Caco-2 (cell line): ENCODE data around the gene KSR2. TPM values are rescaled to one million over a fixed set of nuclear protein-coding genes. Genes with fewer than 3 reads are reported as not detected.

Experiments
- Bru-seq: library from RNA; stranded (reverse); fragments of 400-500 nt; gene quantifications from one replicate; lab custom pipeline; 2021; lab: Mats Ljungman, UMichigan
- BruChase-seq, 2 experiments: library from RNA; stranded (reverse); fragments of 400-500 nt; gene quantifications; one replicate each; lab custom pipeline; 2021; lab: Mats Ljungman, UMichigan
- BruUV-seq: library from RNA; stranded (reverse); fragments of 400-500 nt; replicated peaks from 2 replicates; lab custom pipeline; 2021; lab: Mats Ljungman, UMichigan
- CTCF ChIA-PET: fragments of 300-600 bp; sonication (Branson Sonifier 250); formaldehyde crosslinking; loops from one replicate; lab custom pipeline; 2022; ENCODE audit warnings: antibody characterized with exemption; lab: Charles Lee
- POLR2A ChIA-PET: fragments of 300-600 bp; sonication (Branson Sonifier 250); formaldehyde crosslinking; loops from one replicate; lab custom pipeline; 2022; ENCODE audit warnings: antibody characterized with exemption; lab: Charles Lee
- DNase-seq, 2 experiments: peaks; one replicate each; pipeline versions ENCODE4 v3.0.0 to v3.0.0-alpha.2; 2020 to 2022
- H3K27me3 ChIP-seq: replicated peaks from 2 replicates; pipeline ENCODE4 v1.6.0; 2011; ENCODE audit warnings: low read length; ENCODE audit not compliant: control insufficient read depth, insufficient read depth
- H3K36me3 ChIP-seq: 2 replicates; pipeline ENCODE4 v1.5.1; 2011; ENCODE audit warnings: low read length; ENCODE audit not compliant: control insufficient read depth, insufficient read depth
- H3K4me1 ChIP-seq: fragments of 250-450 bp; sonication (Bioruptor Pico); 2 replicates; pipeline ENCODE4 v1.5.1; 2020; ENCODE audit warnings: mild to moderate bottlenecking
- H3K4me3 ChIP-seq: 2 replicates; pipeline ENCODE4 v1.5.1; 2011; ENCODE audit warnings: low read depth, mild to moderate bottlenecking, control low read depth, low read length
- H3K9me3 ChIP-seq: fragments of 250-450 bp; sonication (Bioruptor Pico); 2 replicates; pipeline ENCODE4 v1.5.1; 2020; ENCODE audit warnings: mild to moderate bottlenecking, moderate library complexity
- H3K27ac Mint-ChIP-seq: one replicate; pipeline ENCODE4 v1.8.0; 2022; ENCODE audit warnings: mixed read lengths; ENCODE audit not compliant: unreplicated experiment
- H3K27me3 Mint-ChIP-seq: one replicate; pipeline ENCODE4 v1.8.0; 2022; ENCODE audit warnings: mixed read lengths; ENCODE audit not compliant: insufficient read depth, unreplicated experiment
- H3K36me3 Mint-ChIP-seq: one replicate; pipeline ENCODE4 v1.8.0; 2022; ENCODE audit warnings: mild to moderate bottlenecking, mixed read lengths; ENCODE audit not compliant: insufficient read depth, unreplicated experiment
- H3K4me1 Mint-ChIP-seq: one replicate; pipeline ENCODE4 v1.8.0; 2022; ENCODE audit warnings: low read depth, mixed read lengths; ENCODE audit not compliant: unreplicated experiment
- H3K4me3 Mint-ChIP-seq: one replicate; pipeline ENCODE4 v1.8.0; 2022; ENCODE audit warnings: mild to moderate bottlenecking, moderate library complexity, mixed read lengths; ENCODE audit not compliant: unreplicated experiment
- H3K9me3 Mint-ChIP-seq: one replicate; pipeline ENCODE4 v1.8.0; 2022; ENCODE audit warnings: mixed read lengths; ENCODE audit not compliant: unreplicated experiment
- intact Hi-C: fragments of 100-400 bp; cut with micrococcal nuclease; formaldehyde crosslinking; loops from one replicate; pipeline ENCODE4 v1.10.0; 2022; ENCODE audit not compliant: unreplicated experiment
- long read RNA-seq: library from polyadenylated mRNA; stranded (forward); transcript quantifications from one replicate; pipeline ENCODE4 v2.0.0, GENCODE V29; 2022
- total RNA-seq: library from RNA; stranded (reverse); gene quantifications from 2 replicates; pipeline ENCODE4 v1.2.3, GENCODE V29; 2022
- TF ChIP-seq, protein P1 (sequence below), 2 experiments: fragments of 200-600 bp in 1 of 2; IDR thresholded peaks; 1 replicate in 1 of 2; 2 replicates in 1 of 2; pipeline versions ENCODE4 v1.5.1 to v1.8.0; 2011 to 2022; ENCODE audit warnings: antibody characterized with exemption in 1 of 2, control low read depth in 1 of 2, inconsistent platforms in 1 of 2, low read depth in 1 of 2, low read length in 1 of 2, mild to moderate bottlenecking in 1 of 2, moderate library complexity in 1 of 2; ENCODE audit not compliant: insufficient read depth in 1 of 2, severe bottlenecking in 1 of 2, unreplicated experiment in 1 of 2

KSR2 gene
- total RNA-seq (0.42 and 0.66 TPM in 2 replicates), Bru-seq, nascent RNA (percentile 28 among the genes with signal in this experiment), BruChase-seq, experiment 1, labeled RNA remaining after a 2-hour chase (percentile 27 among the genes with signal in this experiment), BruChase-seq, experiment 2, labeled RNA remaining after a 6-hour chase (percentile 27 among the genes with signal in this experiment)
- long read RNA-seq, partial matches to known transcripts: 1 of 1 reads
- long read RNA-seq, other reads (novel, unspliced or antisense): 0 of 1 reads

DNA sequence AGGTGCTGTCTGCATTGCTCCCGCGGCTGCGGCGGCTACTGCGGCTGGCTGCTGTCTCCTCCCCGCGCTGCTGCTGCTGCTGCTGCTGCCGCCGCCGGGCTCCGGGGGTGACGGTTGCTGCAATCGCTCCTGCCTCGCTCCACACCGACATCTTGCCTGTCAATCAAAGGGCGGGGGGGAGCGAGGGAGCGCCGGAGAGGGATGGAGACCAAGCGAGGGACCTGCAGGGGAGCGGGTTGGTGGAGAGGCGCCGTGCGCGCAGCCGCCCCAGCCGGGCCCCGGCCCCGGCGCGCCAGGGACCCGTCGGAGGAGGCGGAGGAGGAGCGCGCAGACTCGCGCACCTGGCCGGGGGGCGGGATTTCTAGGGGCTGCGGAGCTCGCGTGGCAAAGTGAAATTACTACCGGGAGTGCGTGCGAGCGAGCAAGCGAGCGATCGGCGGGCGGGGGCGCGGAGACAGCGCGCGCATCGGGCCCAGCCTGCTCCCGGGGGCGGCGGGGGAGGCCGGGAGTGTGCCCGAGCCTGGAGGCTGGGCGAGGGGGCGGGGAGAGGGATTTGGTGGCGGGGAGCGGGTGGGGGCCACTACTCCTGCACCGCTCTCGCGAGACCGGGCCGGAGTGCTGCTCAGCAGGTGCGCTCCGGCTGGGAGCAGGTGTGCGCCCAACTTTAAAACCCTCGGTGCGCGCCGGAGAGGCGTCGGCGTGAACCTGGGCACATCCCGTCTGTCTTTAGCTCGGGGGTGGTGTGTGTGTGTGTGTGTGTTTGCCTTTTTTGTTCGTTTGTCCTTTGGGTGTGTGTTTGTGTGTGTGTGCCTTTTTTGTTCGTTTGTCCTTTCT lies at the start of gene KSR2:
TSS of gene KSR2 (minus strand) at position 165 of the 834 bp plus-strand sequence. CDS start 735 bp downstream, outside the sequence.
- TF ChIP-seq, protein P1, sequence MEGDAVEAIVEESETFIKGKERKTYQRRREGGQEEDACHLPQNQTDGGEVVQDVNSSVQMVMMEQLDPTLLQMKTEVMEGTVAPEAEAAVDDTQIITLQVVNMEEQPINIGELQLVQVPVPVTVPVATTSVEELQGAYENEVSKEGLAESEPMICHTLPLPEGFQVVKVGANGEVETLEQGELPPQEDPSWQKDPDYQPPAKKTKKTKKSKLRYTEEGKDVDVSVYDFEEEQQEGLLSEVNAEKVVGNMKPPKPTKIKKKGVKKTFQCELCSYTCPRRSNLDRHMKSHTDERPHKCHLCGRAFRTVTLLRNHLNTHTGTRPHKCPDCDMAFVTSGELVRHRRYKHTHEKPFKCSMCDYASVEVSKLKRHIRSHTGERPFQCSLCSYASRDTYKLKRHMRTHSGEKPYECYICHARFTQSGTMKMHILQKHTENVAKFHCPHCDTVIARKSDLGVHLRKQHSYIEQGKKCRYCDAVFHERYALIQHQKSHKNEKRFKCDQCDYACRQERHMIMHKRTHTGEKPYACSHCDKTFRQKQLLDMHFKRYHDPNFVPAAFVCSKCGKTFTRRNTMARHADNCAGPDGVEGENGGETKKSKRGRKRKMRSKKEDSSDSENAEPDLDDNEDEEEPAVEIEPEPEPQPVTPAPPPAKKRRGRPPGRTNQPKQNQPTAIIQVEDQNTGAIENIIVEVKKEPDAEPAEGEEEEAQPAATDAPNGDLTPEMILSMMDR (IDR thresholded peaks at IDR 0.05; ENCODE audit: insufficient read depth in 1 of 2, low read depth in 1 of 2, low read length in 1 of 2, severe bottlenecking in 1 of 2, unreplicated experiment in 1 of 2): no peak
- intact Hi-C loops: loop anchor here (5.0 kb wide), 1 partner anchor 48 kb away; the partner anchor contains the start of gene RFC5

GRCh38 chr12:118017926-118018325 lies 49.1 kb upstream of the KSR2 start:
- peaks cover 64% of the 10 kb centered on the region for H3K36me3 Mint-ChIP-seq
- TF ChIP-seq, protein P1 (IDR thresholded peaks at IDR 0.05; ENCODE audit: insufficient read depth in 1 of 2, low read depth in 1 of 2, low read length in 1 of 2, severe bottlenecking in 1 of 2, unreplicated experiment in 1 of 2): no peak
- ChIA-PET POLR2A (no interaction called here), CTCF (no interaction called here)
- no peak for DNase-seq
- H3K4me1 Mint-ChIP-seq: peaks cover 7% of the 10 kb centered on the region
- peak overlapping the region; percentile 15 for H3K27ac Mint-ChIP-seq
- H3K27me3 Mint-ChIP-seq: peaks cover 3% of the 10 kb centered on the region
- intact Hi-C loops: loop anchor here (2.0 to 5.0 kb wide), 2 partner anchors 35 to 51 kb away; partner anchors contain the start of gene KSR2
- no peak overlapping the region; the same call in 1 of the 2 replicates for H3K4me3 ChIP-seq
- peak overlapping the region; percentile 90 for H3K4me3 Mint-ChIP-seq
- peaks cover 14% of the 10 kb centered on the region; the same call in 1 of the 2 replicates for H3K4me1 ChIP-seq
- H3K9me3 ChIP-seq: no peaks in the 10 kb centered on the region
- peaks cover 2% of the 10 kb centered on the region; the same call in 1 of the 2 replicates for H3K36me3 ChIP-seq
- no peaks in the 10 kb centered on the region for H3K9me3 Mint-ChIP-seq
- no peaks in the 10 kb centered on the region for H3K27me3 ChIP-seq
- no TSS peak for BruUV-seq

More for the DNA sequence above, at the start of gene KSR2:
- Histone ChIP-seq H3K4me1 (no peaks in the 10 kb centered on the region), H3K27me3 (no peaks in the 10 kb centered on the region; the same call in 1 of the 2 replicates), H3K36me3 (no peaks in the 10 kb centered on the region), H3K4me3 (peak within 1 kb of the TSS; percentile 41), H3K9me3 (peaks cover 7% of the 10 kb centered on the region; the same call in 1 of the 2 replicates)
- POLR2A ChIA-PET: interaction anchor here (0.6 kb wide), 1 partner anchor 1687 kb away, joined by 3 read pairs; no protein-coding TSS in a partner anchor
- BruUV-seq: TSS peak; percentile 32
- peak within 1 kb of the TSS; percentile 85 for H3K4me3 Mint-ChIP-seq
- H3K36me3 Mint-ChIP-seq: peaks cover 7% of the 10 kb centered on the region
- peaks cover 8% of the 10 kb centered on the region for H3K4me1 Mint-ChIP-seq
- peak within 1 kb of the TSS; percentile 85 for H3K27ac Mint-ChIP-seq
- peaks cover 9% of the 10 kb centered on the region for H3K9me3 Mint-ChIP-seq
- DNase-seq: peak; percentile 90
- CTCF ChIA-PET: interaction anchor here (0.7 kb wide), 1 partner anchor 725 kb away, joined by 3 read pairs; no protein-coding TSS in a partner anchor
- peaks cover 15% of the 10 kb centered on the region for H3K27me3 Mint-ChIP-seq
